Measurements from ENCODE around the gene TTLL9. TPM values are rescaled to one million over a fixed set of nuclear protein-coding genes. Genes with fewer than 3 reads are reported as not detected.

Gene TTLL9
- total and polyA plus RNA-seq, 8 donors = 0.20 to 6.2 (median 2.3) TPM

DNA sequence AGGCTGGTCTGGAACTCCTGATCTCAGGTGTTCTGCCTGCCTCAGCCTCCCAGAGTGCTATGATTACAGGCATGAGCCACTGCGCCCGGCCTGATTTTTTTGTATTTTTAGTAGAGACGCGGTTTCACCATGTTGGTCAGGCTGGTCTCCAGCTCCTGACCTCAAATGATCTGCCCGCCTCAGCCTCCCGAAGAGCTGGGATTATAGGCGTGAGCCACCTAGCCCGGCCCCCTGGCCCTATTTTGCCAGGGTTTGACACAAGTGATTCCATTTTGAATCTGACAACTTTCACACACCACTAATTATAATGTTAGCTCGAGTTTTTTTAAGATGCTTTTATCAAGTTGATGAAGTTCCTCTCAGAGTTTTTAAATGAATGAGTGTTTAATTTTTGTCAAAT lies 25.6 kb downstream of the TTLL9 start:
- Histone ChIP-seq H3K27me3 (no peaks in the 10 kb centered on the region), H3K27ac (no peak overlapping the region)
- no peak for TF ChIP-seq CTCF (IDR thresholded peaks at IDR 0.05)

GRCh38 chr20:31897541-31897940 lies 27.1 kb downstream of the TTLL9 start:
- no peaks in the 10 kb centered on the region for H3K9me3 ChIP-seq
- peaks cover 0 to 6% of the 10 kb centered on the region in 2 donors for H3K4me1 ChIP-seq
- no peak overlapping the region for H3K4me3 ChIP-seq
- DNase-seq (no peak), ATAC-seq (no peak)
- no peak overlapping the region for H3K27ac ChIP-seq
- no peaks in the 10 kb centered on the region for H3K36me3 ChIP-seq
- H3K27me3 ChIP-seq = no peaks in the 10 kb centered on the region
- intact Hi-C loops (cut with DNase I) = no loop called here
- no peak for TF ChIP-seq CTCF (IDR thresholded peaks at IDR 0.05)

More for the DNA sequence above, 25.6 kb downstream of the TTLL9 start:
- ATAC-seq (no peak), DNase-seq (no peak)
- intact Hi-C loops (cut with DNase I) = no loop called here
- peaks cover 0 to 6% of the 10 kb centered on the region in 2 donors for H3K4me1 ChIP-seq
- no peaks in the 10 kb centered on the region for H3K9me3 ChIP-seq
- no peaks in the 10 kb centered on the region for H3K36me3 ChIP-seq
- H3K4me3 ChIP-seq = no peak overlapping the region

- no peaks in the 10 kb centered on the region for H3K36me3 ChIP-seq
- H3K4me1 ChIP-seq = no peaks in the 10 kb centered on the region
- H3K27ac ChIP-seq = no peak overlapping the region
- intact Hi-C loops (cut with DNase I) = no loop called here
- H3K4me3 ChIP-seq = no peak overlapping the region
- ATAC-seq = no peak
- TF ChIP-seq CTCF (IDR thresholded peaks at IDR 0.05) = no peak
- DNase-seq = no peak
- no peaks in the 10 kb centered on the region for H3K9me3 ChIP-seq
- H3K27me3 ChIP-seq = no peaks in the 10 kb centered on the region
These were observed 31.2 kb downstream of the TTLL9 start for GRCh38 chr20:31901615-31902014.

- TF ChIP-seq CTCF (IDR thresholded peaks at IDR 0.05) = no peak
- H3K36me3 ChIP-seq = no peaks in the 10 kb centered on the region
- H3K9me3 ChIP-seq = no peaks in the 10 kb centered on the region
- DNase-seq (no peak), ATAC-seq (no peak)
- no peaks in the 10 kb centered on the region for H3K4me1 ChIP-seq
- H3K27me3 ChIP-seq = no peaks in the 10 kb centered on the region
- H3K27ac ChIP-seq = no peak overlapping the region
- H3K4me3 ChIP-seq = no peak overlapping the region
- intact Hi-C loops (cut with DNase I) = no loop called here
These were observed 33.4 kb downstream of the TTLL9 start for GRCh38 chr20:31903627-31904386.

DNA sequence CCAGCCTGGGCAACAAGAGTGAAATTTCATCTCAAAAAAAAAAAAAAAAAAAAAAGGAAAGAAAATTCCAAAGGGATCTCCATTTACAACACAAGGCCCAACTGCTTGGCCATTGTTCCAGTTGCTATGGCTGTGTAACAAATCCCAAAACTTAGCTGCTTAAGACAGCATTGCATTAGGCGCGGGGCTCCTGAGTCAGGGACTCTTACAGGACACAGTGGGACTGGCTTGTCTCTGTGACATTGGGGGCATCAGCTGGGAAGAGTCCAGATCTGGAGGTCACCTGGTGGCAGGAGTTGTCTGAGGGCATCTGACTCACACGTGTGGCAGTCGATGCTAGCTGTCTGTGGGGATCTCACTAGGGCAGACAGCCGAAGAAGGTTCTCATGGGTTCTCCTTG lies 35.6 kb downstream of the TTLL9 start:
- ATAC-seq (no peak), DNase-seq (no peak)
- H3K9me3 ChIP-seq = no peaks in the 10 kb centered on the region
- H3K36me3 ChIP-seq = no peaks in the 10 kb centered on the region
- H3K4me1 ChIP-seq = no peaks in the 10 kb centered on the region
- H3K4me3 ChIP-seq = no peak overlapping the region
- intact Hi-C loops (cut with DNase I) = no loop called here
- no peaks in the 10 kb centered on the region for H3K27me3 ChIP-seq
- H3K27ac ChIP-seq = no peak overlapping the region
- TF ChIP-seq CTCF (IDR thresholded peaks at IDR 0.05) = no peak
